Hepatocyte (in vitro differentiated cells): ENCODE measurements around the gene FBXW11. TPM values are rescaled to one million over a fixed set of nuclear protein-coding genes. Genes with fewer than 3 reads are reported as not detected.

ENCODE experiments used
- DNase-seq: peaks from one replicate; pipeline ENCODE4 v3.0.0-alpha.2; 2016; ENCODE audit warnings: low spot score
- H2AFZ ChIP-seq: fragments of 200-600 bp; sonication (generic); 2 replicates; pipeline ENCODE4 v1.6.0; 2016; ENCODE audit warnings: antibody characterized with exemption, mild to moderate bottlenecking
- H3K27ac ChIP-seq: fragments of 200-600 bp; sonication (generic); 2 replicates; pipeline ENCODE4 v1.5.1; 2016; ENCODE audit warnings: mild to moderate bottlenecking
- H3K27me3 ChIP-seq: fragments of 200-600 bp; sonication (generic); 2 replicates; pipeline ENCODE4 v1.6.1; 2016
- H3K36me3 ChIP-seq: fragments of 200-600 bp; sonication (generic); replicated peaks from 2 replicates; pipeline ENCODE4 v1.5.1; 2016; ENCODE audit warnings: low read depth; ENCODE audit not compliant: insufficient read depth
- H3K4me1 ChIP-seq: fragments of 200-600 bp; sonication (generic); 2 replicates; pipeline ENCODE4 v1.5.1; 2016; ENCODE audit warnings: mild to moderate bottlenecking, moderate library complexity; ENCODE audit not compliant: insufficient read depth
- H3K4me2 ChIP-seq: fragments of 200-600 bp; sonication (generic); 2 replicates; pipeline ENCODE4 v1.6.0; 2016
- H3K4me3 ChIP-seq: fragments of 200-600 bp; sonication (generic); 2 replicates; pipeline ENCODE4 v1.5.1; 2016; ENCODE audit warnings: mild to moderate bottlenecking
- H3K79me2 ChIP-seq: fragments of 200-600 bp; sonication (generic); 2 replicates; pipeline ENCODE4 v1.6.0; 2017; ENCODE audit warnings: mild to moderate bottlenecking
- H3K9me2 ChIP-seq: fragments of 200-600 bp; sonication (generic); replicated peaks from 2 replicates; pipeline ENCODE4 v1.6.0; 2017; ENCODE audit warnings: mild to moderate bottlenecking; ENCODE audit not compliant: insufficient read depth
- H3K9me3 ChIP-seq: fragments of 200-600 bp; sonication (generic); 2 replicates; pipeline ENCODE4 v1.5.1; 2016; ENCODE audit warnings: low read depth, mild to moderate bottlenecking
- H4K20me1 ChIP-seq: fragments of 200-600 bp; sonication (generic); 2 replicates; pipeline ENCODE4 v1.6.0; 2016; ENCODE audit warnings: mild to moderate bottlenecking; ENCODE audit not compliant: insufficient read depth, poor library complexity, severe bottlenecking
- EZH2 ChIP-seq: fragments of 200-600 bp; sonication (generic); IDR thresholded peaks from 2 replicates; pipeline ENCODE4 v1.6.1; 2016; ENCODE audit warnings: antibody characterized with exemption, mild to moderate bottlenecking, borderline replicate concordance
- EZH2phosphoT487 ChIP-seq: fragments of 200-600 bp; sonication (generic); IDR thresholded peaks from one replicate; pipeline ENCODE4 v1.6.1; 2018; ENCODE audit warnings: antibody characterized with exemption, mild to moderate bottlenecking, low read depth, moderate library complexity; ENCODE audit not compliant: unreplicated experiment, severe bottlenecking
- WGBS: methylation state at CpG from one replicate; pipeline ENCODE4 v1.1.6; 2016; ENCODE audit warnings: low lambda C conversion rate; ENCODE audit errors: missing lambda C conversion rate; 5-methylcytosine and 5-hydroxymethylcytosine counted together
- polyA plus RNA-seq: library from polyadenylated mRNA; unstranded; fragments of >200 nt; fragmentation: Nextera tagmentation; extraction: Ambion mirVana; gene quantifications from 2 replicates; pipeline ENCODE4 v1.2.1, GENCODE V29; 2016
- total RNA-seq: library from RNA; depleted of rRNA; stranded (reverse); fragments of >200 nt; gene quantifications from 2 replicates; pipeline ENCODE4 v1.2.3, GENCODE V29; 2014
- TF ChIP-seq, protein P1 (sequence below): fragments of 200-600 bp; sonication (generic); IDR thresholded peaks from 2 replicates; pipeline ENCODE4 v1.5.1; 2016; ENCODE audit warnings: antibody characterized with exemption, mild to moderate bottlenecking; ENCODE audit not compliant: poor library complexity

The FBXW11 gene
- total and polyA plus RNA-seq, 2 experiments from 2014 or later, result 38.0 to 73.4 TPM

GRCh38 chr5:171906703-171907590 is 99.5 kb downstream of the FBXW11 start:
- Histone ChIP-seq H3K4me2 (no peak overlapping the region), H3K9me3 (no peaks in the 10 kb centered on the region), H3K79me2 (peaks cover 79% of the 10 kb centered on the region), H3K27ac (no peak overlapping the region), H3K4me1 (no peaks in the 10 kb centered on the region), H3K36me3 (no peaks in the 10 kb centered on the region), H2AFZ (no peak overlapping the region), H3K27me3 (no peaks in the 10 kb centered on the region), H3K9me2 (no peaks in the 10 kb centered on the region), H4K20me1 (peaks cover 81% of the 10 kb centered on the region), H3K4me3 (no peak overlapping the region)
- DNase-seq, result no peak
- no peak for TF ChIP-seq EZH2phosphoT487
- TF ChIP-seq EZH2, result no peak
- TF ChIP-seq, protein P1, sequence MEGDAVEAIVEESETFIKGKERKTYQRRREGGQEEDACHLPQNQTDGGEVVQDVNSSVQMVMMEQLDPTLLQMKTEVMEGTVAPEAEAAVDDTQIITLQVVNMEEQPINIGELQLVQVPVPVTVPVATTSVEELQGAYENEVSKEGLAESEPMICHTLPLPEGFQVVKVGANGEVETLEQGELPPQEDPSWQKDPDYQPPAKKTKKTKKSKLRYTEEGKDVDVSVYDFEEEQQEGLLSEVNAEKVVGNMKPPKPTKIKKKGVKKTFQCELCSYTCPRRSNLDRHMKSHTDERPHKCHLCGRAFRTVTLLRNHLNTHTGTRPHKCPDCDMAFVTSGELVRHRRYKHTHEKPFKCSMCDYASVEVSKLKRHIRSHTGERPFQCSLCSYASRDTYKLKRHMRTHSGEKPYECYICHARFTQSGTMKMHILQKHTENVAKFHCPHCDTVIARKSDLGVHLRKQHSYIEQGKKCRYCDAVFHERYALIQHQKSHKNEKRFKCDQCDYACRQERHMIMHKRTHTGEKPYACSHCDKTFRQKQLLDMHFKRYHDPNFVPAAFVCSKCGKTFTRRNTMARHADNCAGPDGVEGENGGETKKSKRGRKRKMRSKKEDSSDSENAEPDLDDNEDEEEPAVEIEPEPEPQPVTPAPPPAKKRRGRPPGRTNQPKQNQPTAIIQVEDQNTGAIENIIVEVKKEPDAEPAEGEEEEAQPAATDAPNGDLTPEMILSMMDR, result no peak
- 74% methylated on average over 7 of the region's 7 CpGs for WGBS

DNA sequence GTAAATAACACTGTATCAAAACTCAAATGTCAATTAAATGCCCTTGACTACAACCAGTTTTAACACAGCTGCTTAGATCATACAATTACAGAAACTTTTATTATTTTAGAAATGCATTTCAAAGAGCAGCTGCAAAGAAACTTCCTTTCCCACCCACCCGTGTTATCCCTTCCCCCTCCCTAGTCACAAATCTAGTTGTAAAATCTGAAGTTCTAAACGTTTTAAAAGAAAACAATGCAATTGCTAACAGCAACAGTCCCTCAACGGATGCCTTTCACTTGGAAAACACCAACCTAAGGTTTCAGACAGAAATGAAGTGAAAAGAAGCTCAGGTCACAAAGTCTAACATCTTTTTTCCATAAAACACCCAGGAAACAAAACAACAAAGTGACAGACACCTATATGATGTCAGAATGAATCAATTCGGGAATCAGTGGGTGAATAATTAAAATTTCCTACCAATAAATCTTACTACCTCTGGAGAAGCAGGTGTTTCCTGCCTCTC is 100.3 kb downstream of the FBXW11 start:
- H2AFZ ChIP-seq, result no peak overlapping the region
- peaks cover 72% of the 10 kb centered on the region for H4K20me1 ChIP-seq
- no peaks in the 10 kb centered on the region for H3K27me3 ChIP-seq
- no peaks in the 10 kb centered on the region for H3K36me3 ChIP-seq
- no peak for DNase-seq
- no peaks in the 10 kb centered on the region for H3K9me3 ChIP-seq
- no peak overlapping the region for H3K4me3 ChIP-seq
- no peaks in the 10 kb centered on the region for H3K4me1 ChIP-seq
- H3K4me2 ChIP-seq, result no peak overlapping the region
- H3K79me2 ChIP-seq, result peaks cover 82% of the 10 kb centered on the region
- H3K27ac ChIP-seq, result no peak overlapping the region
- TF ChIP-seq EZH2phosphoT487 (no peak), EZH2 (no peak)
- TF ChIP-seq, protein P1, result no peak
- WGBS, result 53% methylated on average over 4 of the region's 4 CpGs
- H3K9me2 ChIP-seq, result no peaks in the 10 kb centered on the region

DNA sequence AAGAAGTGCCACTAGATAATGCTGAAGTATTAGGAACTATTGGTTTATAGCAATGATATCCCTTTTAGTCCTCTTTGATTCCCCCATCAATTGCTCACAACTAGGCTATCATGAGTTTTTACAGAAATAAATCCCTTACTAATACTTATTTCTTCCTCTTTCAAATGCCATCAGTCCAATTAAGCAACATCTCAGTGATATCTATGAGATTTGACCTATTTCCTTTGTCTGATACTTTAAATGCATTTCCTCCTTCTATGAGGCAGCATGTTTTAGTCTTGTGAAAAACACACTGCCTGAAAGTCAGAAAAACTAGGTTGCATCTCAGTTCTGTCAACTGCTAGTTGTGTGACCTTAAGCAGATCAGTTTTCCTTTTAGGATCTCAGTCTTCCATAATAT is 101.6 kb downstream of the FBXW11 start:
- Histone ChIP-seq H3K27me3 (no peaks in the 10 kb centered on the region), H3K9me3 (no peaks in the 10 kb centered on the region), H3K79me2 (peaks cover 83% of the 10 kb centered on the region), H2AFZ (no peak overlapping the region), H3K4me1 (no peaks in the 10 kb centered on the region), H4K20me1 (peaks cover 68% of the 10 kb centered on the region), H3K27ac (no peak overlapping the region), H3K9me2 (no peaks in the 10 kb centered on the region), H3K4me2 (no peak overlapping the region), H3K4me3 (no peak overlapping the region), H3K36me3 (no peaks in the 10 kb centered on the region)
- DNase-seq, result no peak
- TF ChIP-seq EZH2, result no peak
- TF ChIP-seq, protein P1, result no peak
- no peak for TF ChIP-seq EZH2phosphoT487
